OCI-LY7 (cell line): ENCODE measurements around the gene TMEM179.

Experiments used
- CTCF ChIP-seq: fragments of 200-600 bp; sonication (generic); conservative IDR thresholded peaks from 2 replicates; pipeline ENCODE4 v1.5.1; 2014; ENCODE audit warnings: mild to moderate bottlenecking, antibody characterized with exemption, low read length, moderate library complexity, mixed read lengths
- EZH2phosphoT487 ChIP-seq: fragments of 200-600 bp; sonication (generic); IDR thresholded peaks from 2 replicates; pipeline ENCODE4 v1.6.1; 2018; ENCODE audit warnings: low read depth, borderline replicate concordance, mild to moderate bottlenecking, mixed run types, antibody characterized with exemption, low read length, moderate library complexity, mixed read lengths

- TF ChIP-seq CTCF (no peak), EZH2phosphoT487 (no peak)
Observed at GRCh38 chr14:104637546-104638003, 33.0 kb upstream of the TMEM179 start.
